Trophoblast cell (in vitro differentiated cells and primary cell): Measurements from ENCODE around the gene CERS1.

ENCODE experiments used
- DNase-seq, 2 donors: peaks; one replicate each; pipeline ENCODE4 v3.0.0-alpha.2; 2016
- H2AFZ ChIP-seq: 2 replicates; pipeline ENCODE4 v1.6.1; 2013; ENCODE audit warnings: low read length, moderate library complexity, mild to moderate bottlenecking; ENCODE audit not compliant: insufficient read depth, poor library complexity
- H2AK5ac ChIP-seq: 2 replicates; pipeline ENCODE4 v1.6.1; 2013; ENCODE audit warnings: mild to moderate bottlenecking, low read length
- H2BK120ac ChIP-seq: 2 replicates; pipeline ENCODE4 v1.6.1; 2013; ENCODE audit warnings: low read length, mild to moderate bottlenecking, moderate library complexity; ENCODE audit not compliant: insufficient read depth, poor library complexity
- H2BK12ac ChIP-seq: 2 replicates; pipeline ENCODE4 v1.6.1; 2013; ENCODE audit warnings: mild to moderate bottlenecking, low read length, moderate library complexity
- H2BK5ac ChIP-seq: 2 replicates; pipeline ENCODE4 v1.6.1; 2013; ENCODE audit warnings: low read length, low read depth, moderate library complexity, mild to moderate bottlenecking; ENCODE audit not compliant: poor library complexity
- H3K14ac ChIP-seq: 2 replicates; pipeline ENCODE4 v1.6.1; 2013; ENCODE audit warnings: mild to moderate bottlenecking, low read length
- H3K18ac ChIP-seq: 2 replicates; pipeline ENCODE4 v1.6.1; 2013; ENCODE audit warnings: mild to moderate bottlenecking, low read length
- H3K23ac ChIP-seq: 2 replicates; pipeline ENCODE4 v1.6.1; 2013; ENCODE audit warnings: low read length
- H3K27ac ChIP-seq: 2 replicates; pipeline ENCODE4 v1.5.1; 2013; ENCODE audit warnings: low read depth, mild to moderate bottlenecking, inconsistent platforms, low read length, moderate library complexity
- H3K27me3 ChIP-seq: 2 replicates; pipeline ENCODE4 v1.6.1; 2013; ENCODE audit warnings: inconsistent platforms, mild to moderate bottlenecking, low read length, moderate library complexity; ENCODE audit not compliant: insufficient read depth
- H3K36me3 ChIP-seq, 2 experiments: 1 replicate in 1 of 2; 2 replicates in 1 of 2; pipeline ENCODE4 v1.6.1; 2013; ENCODE audit warnings: low read length in 2 of 2, mild to moderate bottlenecking in 2 of 2, moderate library complexity in 1 of 2; ENCODE audit not compliant: insufficient read depth in 2 of 2, control insufficient read depth in 1 of 2
- H3K4ac ChIP-seq: 2 replicates; pipeline ENCODE4 v1.6.1; 2013; ENCODE audit warnings: low read depth, mild to moderate bottlenecking, low read length, moderate library complexity
- H3K4me1 ChIP-seq, 2 experiments: 1 replicate in 1 of 2; 2 replicates in 1 of 2; pipeline ENCODE4 v1.6.1; 2013; ENCODE audit warnings: low read length in 2 of 2, mild to moderate bottlenecking in 2 of 2, moderate library complexity in 1 of 2; ENCODE audit not compliant: insufficient read depth in 2 of 2, control insufficient read depth in 1 of 2
- H3K4me2 ChIP-seq: 2 replicates; pipeline ENCODE4 v1.6.1; 2013; ENCODE audit warnings: inconsistent platforms, mild to moderate bottlenecking, low read length, moderate library complexity
- H3K4me3 ChIP-seq: 2 replicates; pipeline ENCODE4 v1.5.1; 2013; ENCODE audit warnings: mild to moderate bottlenecking, low read depth, low read length, inconsistent platforms
- H3K79me1 ChIP-seq: one replicate; pipeline ENCODE4 v1.6.1; 2013; ENCODE audit warnings: low read length
- H3K79me2 ChIP-seq: 2 replicates; pipeline ENCODE4 v1.6.1; 2013; ENCODE audit warnings: low read length, mild to moderate bottlenecking; ENCODE audit not compliant: control insufficient read depth, insufficient read depth, poor library complexity
- H3K9ac ChIP-seq: 2 replicates; pipeline ENCODE4 v1.6.1; 2013; ENCODE audit warnings: mild to moderate bottlenecking, low read length
- H3K9me3 ChIP-seq: 2 replicates; pipeline ENCODE4 v1.6.1; 2013; ENCODE audit warnings: low read depth, mild to moderate bottlenecking, control low read depth, inconsistent platforms, low read length; ENCODE audit not compliant: insufficient read depth
- H4K12ac ChIP-seq: 2 replicates; pipeline ENCODE4 v1.6.1; 2013; ENCODE audit warnings: low read depth, mild to moderate bottlenecking, low read length, moderate library complexity
- H4K8ac ChIP-seq: 2 replicates; pipeline ENCODE4 v1.6.1; 2013; ENCODE audit warnings: low read depth, mild to moderate bottlenecking, low read length, moderate library complexity
- H4K91ac ChIP-seq: one replicate; pipeline ENCODE4 v1.6.1; 2013; ENCODE audit warnings: low read depth, mild to moderate bottlenecking, low read length, moderate library complexity
- WGBS: extraction: QIAGEN DNeasy Blood & Tissue Kit; methylation state at CpG from one replicate; pipeline ENCODE4 v1.1.7; 2013; ENCODE audit warnings: missing lambda C conversion rate; ENCODE audit not compliant: insufficient read length, insufficient coverage; ENCODE audit errors: extremely low coverage; 5-methylcytosine and 5-hydroxymethylcytosine counted together

Gene CERS1

DNA sequence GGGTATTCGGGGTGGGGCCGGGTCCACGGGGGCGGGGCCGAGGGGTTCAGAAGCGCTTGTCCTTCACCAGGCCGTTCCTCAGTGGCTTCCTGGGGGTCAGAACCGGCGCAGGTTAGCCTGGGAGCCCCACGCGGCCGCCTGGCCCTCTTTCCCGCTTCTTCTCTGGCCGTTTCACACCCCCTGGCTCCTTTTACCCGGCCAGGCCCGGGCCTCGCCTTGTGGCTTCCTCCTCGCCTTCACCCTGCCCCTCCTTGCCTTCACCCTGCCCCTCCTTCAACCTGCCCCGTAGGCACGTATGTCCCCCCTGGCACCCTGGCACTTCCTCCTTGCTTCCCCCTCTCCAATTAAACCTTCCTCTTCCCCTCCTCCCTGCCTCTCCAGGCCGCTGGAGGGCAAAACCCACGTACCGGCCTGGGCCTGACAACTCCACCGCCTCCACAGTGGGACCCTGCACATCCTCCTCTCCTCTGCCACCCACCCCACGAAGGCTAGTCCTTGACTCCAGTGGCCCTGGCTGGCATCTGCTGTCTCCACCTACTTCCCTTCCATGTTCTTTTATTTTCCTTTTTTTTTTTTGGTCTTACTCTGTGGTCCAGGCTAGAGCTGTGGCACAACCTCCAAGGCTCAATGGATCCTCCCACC, 25.3 kb downstream of the CERS1 start:
- Histone ChIP-seq H4K91ac (no peak overlapping the region), H2BK120ac (no peak overlapping the region), H3K18ac (no peak overlapping the region), H2BK5ac (no peak overlapping the region), H3K27me3 (no peaks in the 10 kb centered on the region), H3K36me3 (peaks cover 32 to 37% of the 10 kb centered on the region in 2 experiments), H3K4me1 (no peaks in the 10 kb centered on the region), H3K4ac (no peak overlapping the region), H2AFZ (no peak overlapping the region), H3K79me1 (no peaks in the 10 kb centered on the region), H3K9me3 (no peaks in the 10 kb centered on the region), H3K4me3 (no peak overlapping the region), H3K4me2 (no peak overlapping the region), H4K8ac (no peak overlapping the region), H3K9ac (no peak overlapping the region), H2BK12ac (no peak overlapping the region), H2AK5ac (no peak overlapping the region), H4K12ac (peak overlapping the region; percentile 56), H3K14ac (no peak overlapping the region), H3K23ac (no peak overlapping the region), H3K27ac (no peak overlapping the region), H3K79me2 (no peaks in the 10 kb centered on the region)
- no CpG with 5 or more reads among the region's 25 CpGs for whole genome bisulfite sequencing
- DNase-seq: no peak

DNA sequence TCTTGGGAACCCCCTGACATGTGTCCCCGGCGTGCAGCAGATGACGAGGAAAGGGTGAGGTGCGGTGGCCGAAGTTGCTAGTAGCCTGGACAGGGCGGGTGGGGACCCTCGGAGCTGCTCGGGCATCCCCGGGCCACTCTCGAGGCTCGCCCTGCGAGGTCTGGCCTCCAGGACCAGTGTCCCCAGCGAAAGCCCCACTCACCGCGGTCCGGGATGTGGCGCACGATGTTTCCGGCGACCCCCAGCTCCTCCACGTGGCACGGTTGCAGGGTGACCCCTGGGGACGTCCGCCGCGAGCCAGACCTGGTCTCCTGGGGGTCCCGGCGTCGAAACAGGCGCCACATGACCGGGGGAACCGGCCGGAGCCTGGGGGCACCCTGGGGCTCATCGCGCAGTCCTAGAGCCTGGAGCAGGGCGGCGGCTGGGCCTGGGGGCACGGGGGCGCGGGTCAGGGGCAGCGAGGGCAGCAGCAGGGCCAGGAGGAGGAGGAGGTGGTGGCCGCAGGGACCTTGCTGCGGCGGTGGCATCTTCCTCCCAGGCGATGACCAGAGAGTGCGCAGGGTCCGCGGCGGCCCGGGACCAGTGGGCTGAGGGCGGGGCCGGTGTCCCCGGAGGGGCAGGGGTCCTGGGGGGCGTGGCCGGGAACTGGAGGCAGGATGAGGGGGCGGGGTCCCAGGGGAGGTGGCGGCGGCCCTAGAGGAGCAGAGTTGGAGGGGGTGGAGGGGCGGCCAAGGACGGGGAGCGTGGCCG, 26.0 kb downstream of the CERS1 start:
- Histone ChIP-seq H3K23ac (no peak overlapping the region), H3K18ac (no peak overlapping the region), H2AK5ac (no peak overlapping the region), H2BK12ac (no peak overlapping the region), H3K36me3 (peaks cover 39 to 44% of the 10 kb centered on the region in 2 experiments), H3K79me2 (no peaks in the 10 kb centered on the region), H3K4ac (no peak overlapping the region), H2BK5ac (no peak overlapping the region), H3K79me1 (no peaks in the 10 kb centered on the region), H3K27me3 (no peaks in the 10 kb centered on the region), H2BK120ac (no peak overlapping the region), H4K8ac (no peak overlapping the region), H3K14ac (no peak overlapping the region), H3K27ac (no peak overlapping the region), H2AFZ (no peak overlapping the region), H3K4me1 (no peaks in the 10 kb centered on the region), H3K4me3 (no peak overlapping the region), H3K4me2 (no peak overlapping the region), H3K9ac (no peak overlapping the region), H3K9me3 (peaks cover 2% of the 10 kb centered on the region), H4K12ac (no peak overlapping the region), H4K91ac (no peak overlapping the region)
- no CpG with 5 or more reads among the region's 62 CpGs for WGBS
- no peak for DNase-seq

- H3K14ac ChIP-seq: no peak overlapping the region
- no peak overlapping the region for H3K4me2 ChIP-seq
- H3K27me3 ChIP-seq: no peaks in the 10 kb centered on the region
- no peak overlapping the region for H3K4me3 ChIP-seq
- H3K4ac ChIP-seq: no peak overlapping the region
- H3K18ac ChIP-seq: no peak overlapping the region
- H4K91ac ChIP-seq: no peak overlapping the region
- no peak overlapping the region for H3K23ac ChIP-seq
- H2AK5ac ChIP-seq: no peak overlapping the region
- no peak overlapping the region for H2BK5ac ChIP-seq
- H2BK12ac ChIP-seq: no peak overlapping the region
- no peak overlapping the region for H3K9ac ChIP-seq
- peaks cover 2% of the 10 kb centered on the region for H3K9me3 ChIP-seq
- no peak overlapping the region for H2AFZ ChIP-seq
- H4K8ac ChIP-seq: no peak overlapping the region
- H3K79me1 ChIP-seq: no peaks in the 10 kb centered on the region
- H3K36me3 ChIP-seq: peaks cover 42 to 47% of the 10 kb centered on the region in 2 experiments
- H2BK120ac ChIP-seq: no peak overlapping the region
- no peak overlapping the region for H4K12ac ChIP-seq
- H3K4me1 ChIP-seq: no peaks in the 10 kb centered on the region
- no CpG with 5 or more reads among the region's 71 CpGs for WGBS
- H3K27ac ChIP-seq: no peak overlapping the region
- DNase-seq: peak in 1 of 2 donors; percentile 25
- H3K79me2 ChIP-seq: no peaks in the 10 kb centered on the region
These were observed 26.8 kb downstream of the CERS1 start for GRCh38 chr19:18869023-18869618.

DNA sequence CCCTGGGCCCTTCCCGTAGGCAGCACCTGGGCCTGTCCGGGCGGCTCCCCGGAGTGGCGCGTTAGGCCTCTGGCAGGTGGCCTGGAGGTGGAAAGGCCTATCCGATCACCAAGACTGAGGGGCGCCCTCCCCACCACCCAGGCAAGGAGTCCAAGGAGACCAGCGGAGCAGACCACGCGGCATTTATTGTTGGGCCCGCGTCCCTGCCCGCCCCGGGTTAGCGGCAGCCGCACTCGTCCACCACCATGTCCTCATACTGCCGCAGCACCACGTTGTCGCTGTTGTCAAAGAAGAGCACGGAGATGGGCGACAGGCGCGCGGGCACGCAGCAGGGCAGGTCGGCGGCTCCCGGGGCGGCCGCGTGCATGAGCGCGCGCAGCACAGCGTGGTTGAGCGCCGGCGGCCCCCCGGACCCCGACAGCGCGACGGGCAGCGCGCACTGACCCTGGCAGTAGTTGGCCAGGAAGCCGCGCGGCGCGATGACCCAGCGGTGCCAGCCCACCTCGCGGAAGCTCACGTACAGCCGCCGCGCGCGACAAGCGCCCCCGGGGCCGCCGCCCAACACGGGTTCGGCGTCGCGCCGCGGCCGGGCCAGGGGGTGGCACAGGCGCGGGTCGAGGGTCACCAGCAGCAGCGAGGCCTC, 27.5 kb downstream of the CERS1 start:
- H3K4me3 ChIP-seq: no peak overlapping the region
- H2BK12ac ChIP-seq: no peak overlapping the region
- H3K79me1 ChIP-seq: no peaks in the 10 kb centered on the region
- H4K12ac ChIP-seq: peak overlapping the region; percentile 7
- H3K18ac ChIP-seq: no peak overlapping the region
- no peak overlapping the region for H2AFZ ChIP-seq
- H3K4me2 ChIP-seq: no peak overlapping the region
- H3K9ac ChIP-seq: no peak overlapping the region
- no peak overlapping the region for H3K4ac ChIP-seq
- no peaks in the 10 kb centered on the region for H3K79me2 ChIP-seq
- no peaks in the 10 kb centered on the region for H3K4me1 ChIP-seq
- peak in 1 of 2 donors; percentile 26 for DNase-seq
- peak overlapping the region; percentile 15 for H2BK5ac ChIP-seq
- no peak overlapping the region for H3K14ac ChIP-seq
- H3K36me3 ChIP-seq: peaks cover 49 to 53% of the 10 kb centered on the region in 2 experiments
- H4K91ac ChIP-seq: no peak overlapping the region
- H3K27ac ChIP-seq: no peak overlapping the region
- H3K27me3 ChIP-seq: no peaks in the 10 kb centered on the region
- no peak overlapping the region for H2BK120ac ChIP-seq
- H4K8ac ChIP-seq: no peak overlapping the region
- H3K9me3 ChIP-seq: peaks cover 2% of the 10 kb centered on the region
- WGBS: no CpG with 5 or more reads among the region's 77 CpGs
- no peak overlapping the region for H3K23ac ChIP-seq
- no peak overlapping the region for H2AK5ac ChIP-seq
